HepG2 (cell line): Measurements from ENCODE around the gene PHC1. TPM values are rescaled to one million over a fixed set of nuclear protein-coding genes. Genes with fewer than 3 reads are reported as not detected.
A peak's percentile ranks its signal among the peaks of the same experiment; 100 is the strongest.

ENCODE experiments used
- ATAC-seq: fragments of 200-7000 bp; cut with Tn5 transposase; 3 replicates; pipeline ENCODE4 v1.9.1; 2020; ENCODE audit warnings: mild to moderate bottlenecking, moderate library complexity
- BruUV-seq: library from RNA; stranded (reverse); fragments of 400-500 nt; replicated peaks from 2 replicates; lab custom pipeline; 2021; lab: Mats Ljungman, UMichigan
- CTCF ChIA-PET: fragments of 300-600 bp; formaldehyde crosslinking; extraction: SDS; loops from one replicate; lab custom pipeline; 2021; ENCODE audit warnings: low total read pairs, inconsistent platforms, low intra/inter-chr PET ratio; lab: Yijun Ruan, JAX
- POLR2A ChIA-PET: fragments of 350-600 bp; sonication (Branson Sonifier 250); formaldehyde crosslinking; loops from one replicate; lab custom pipeline; 2020; ENCODE audit warnings: antibody characterized with exemption, inconsistent platforms; lab: Yijun Ruan, JAX
- DNase-seq: peaks from one replicate; pipeline ENCODE4 v3.0.0-alpha.2; 2015; ENCODE audit warnings: low spot score
- FAIRE-seq: peaks from 3 replicates; lab custom pipeline; 2011; peaks lifted over from hg19 to GRCh38; lab: Jason Lieb, UNC
- H2AFZ ChIP-seq: one replicate; pipeline ENCODE4 v1.6.1; 2011; ENCODE audit warnings: low read length, inconsistent platforms
- H3K27ac ChIP-seq: fragments of 300-600 bp; 3 replicates; pipeline ENCODE4 v1.8.0; 2011; ENCODE audit warnings: mixed run types, mild to moderate bottlenecking, mixed read lengths, low read length, inconsistent platforms; ENCODE audit not compliant: insufficient read depth; ENCODE audit errors: extremely low read length
- H3K27me3 ChIP-seq, 2 experiments: fragments of 200-600 bp in 1 of 2; 2 replicates in 1 of 2; 3 replicates in 1 of 2; pipeline versions ENCODE4 v1.6.0 to v1.8.0; 2011; ENCODE audit warnings: low read length in 2 of 2, mild to moderate bottlenecking in 2 of 2, moderate library complexity in 2 of 2, inconsistent platforms in 1 of 2; ENCODE audit not compliant: insufficient read depth in 2 of 2, control insufficient read depth in 1 of 2
- H3K36me3 ChIP-seq, 2 experiments: fragments of 200-600 bp in 1 of 2; replicated peaks in 1 of 2; 2 replicates in 1 of 2; 3 replicates in 1 of 2; pipeline versions ENCODE4 v1.5.1 to v1.8.0; 2011; ENCODE audit warnings: low read length in 2 of 2, inconsistent platforms in 1 of 2; ENCODE audit not compliant: insufficient read depth in 2 of 2, control insufficient read depth in 1 of 2
- H3K4me1 ChIP-seq: 2 replicates; pipeline ENCODE4 v1.5.1; 2012; ENCODE audit warnings: low read length, inconsistent platforms; ENCODE audit not compliant: insufficient read depth
- H3K4me2 ChIP-seq: 2 replicates; pipeline ENCODE4 v1.6.0; 2011; ENCODE audit warnings: low read depth, low read length, inconsistent platforms
- H3K4me3 ChIP-seq, 3 experiments: fragments of 200-600 bp in 1 of 3; sonication (generic), shearing (Covaris generic) in 1 of 3; replicated peaks in 1 of 3; 2 replicates each; pipeline ENCODE4 v1.5.1; 2011 to 2016; ENCODE audit warnings: low read length in 3 of 3, inconsistent platforms in 2 of 3, low read depth in 2 of 3, mild to moderate bottlenecking in 2 of 3, control low read depth in 1 of 3, mixed read lengths in 1 of 3; ENCODE audit not compliant: insufficient read depth in 1 of 3
- H3K79me2 ChIP-seq: one replicate; pipeline ENCODE4 v1.6.1; 2011; ENCODE audit warnings: low read length, inconsistent platforms; ENCODE audit not compliant: insufficient read depth
- H3K9ac ChIP-seq: 2 replicates; pipeline ENCODE4 v1.6.0; 2011; ENCODE audit warnings: mild to moderate bottlenecking, low read depth, low read length, inconsistent platforms; ENCODE audit not compliant: insufficient read depth
- H3K9me3 ChIP-seq: 2 replicates; pipeline ENCODE4 v1.5.1; 2012; ENCODE audit warnings: mild to moderate bottlenecking, low read length
- H4K20me1 ChIP-seq: 2 replicates; pipeline ENCODE4 v1.6.0; 2011; ENCODE audit warnings: inconsistent platforms, mild to moderate bottlenecking, low read length, moderate library complexity; ENCODE audit not compliant: insufficient read depth
- CBFB ChIP-seq: sonication (generic); formaldehyde crosslinking; IDR thresholded peaks from 2 replicates; pipeline ENCODE4 v1.4.0; 2020; ENCODE audit warnings: missing genetic modification reagents
- DR1 ChIP-seq: sonication (generic); formaldehyde crosslinking; IDR thresholded peaks from 2 replicates; pipeline ENCODE4 v1.8.0; 2021; ENCODE audit warnings: mild to moderate bottlenecking, missing genetic modification reagents, inconsistent platforms
- JUNB ChIP-seq: sonication (generic); formaldehyde crosslinking; IDR thresholded peaks from 2 replicates; pipeline ENCODE4 v1.8.0; 2022; ENCODE audit warnings: missing genetic modification reagents, mild to moderate bottlenecking, borderline replicate concordance
- MED13 ChIP-seq: sonication (generic); formaldehyde crosslinking; IDR thresholded peaks from 2 replicates; pipeline ENCODE4 v1.5.0; 2020; ENCODE audit warnings: missing genetic modification reagents
- RORA ChIP-seq: sonication (generic); formaldehyde crosslinking; IDR thresholded peaks from 2 replicates; pipeline ENCODE4 v1.5.0; 2020; ENCODE audit warnings: mild to moderate bottlenecking, missing genetic modification reagents, moderate library complexity
- ZNF138 ChIP-seq: sonication (generic); formaldehyde crosslinking; IDR thresholded peaks from 2 replicates; pipeline ENCODE4 v1.5.0; 2020; ENCODE audit warnings: mild to moderate bottlenecking, low read depth, missing genetic modification reagents
- ZNF282 ChIP-seq: fragments of 450-650 bp; IDR thresholded peaks from 2 replicates; pipeline ENCODE4 v1.6.1; 2018; ENCODE audit not compliant: partially characterized antibody
- ZNF788 ChIP-seq: sonication (generic); formaldehyde crosslinking; IDR thresholded peaks from 2 replicates; pipeline ENCODE4 v1.5.0; 2020; ENCODE audit warnings: mild to moderate bottlenecking, missing genetic modification reagents, borderline replicate concordance
- ZNF790 ChIP-seq: sonication (generic); formaldehyde crosslinking; IDR thresholded peaks from 2 replicates; pipeline ENCODE4 v1.8.0; 2022; ENCODE audit warnings: missing genetic modification reagents, mild to moderate bottlenecking, borderline replicate concordance
- WGBS: methylation state at CpG from one replicate; pipeline ENCODE4 v1.1.6; 2017; ENCODE audit warnings: low lambda C conversion rate; 5-methylcytosine and 5-hydroxymethylcytosine counted together
- in situ Hi-C: cut with HindIII; loops from 2 replicates; pipeline ENCODE4 v1.10.0; 2017; ENCODE audit warnings: low pct_unique_long_range_greater_than_20kb; ENCODE audit not compliant: extremely low pct_ligation_motif_present
- intact Hi-C: fragments of 100-400 bp; cut with micrococcal nuclease; formaldehyde crosslinking; loops from one replicate; pipeline ENCODE4 v1.10.0; 2022; ENCODE audit not compliant: unreplicated experiment
- polyA plus RNA-seq, 8 experiments: library from polyadenylated mRNA; depleted of rRNA in 3 of 8; stranded (reverse) in 7 of 8; unstranded in 1 of 8; fragments of >200 nt; fragmentation: Illumina TruSeq in 4 of 8; extraction: Trizol in 4 of 8; gene quantifications; 2 replicates each; pipeline versions ENCODE4 v1.2.1 to v1.2.3, GENCODE V29; 2011 to 2016; ENCODE audit warnings: low read depth in 4 of 8, missing spikeins in 1 of 8, mixed read lengths in 1 of 8; ENCODE audit not compliant: insufficient read depth in 1 of 8
- total RNA-seq, 5 experiments: library from RNA; depleted of rRNA; stranded (reverse); fragments of >200 nt; fragmentation: Illumina TruSeq; extraction: Trizol; gene quantifications; 2 replicates each; pipeline ENCODE4 v1.2.3, GENCODE V29; 2016; ENCODE audit warnings: low read depth in 1 of 5
- TF ChIP-seq, protein P1 (sequence below): sonication (generic); formaldehyde crosslinking; IDR thresholded peaks from 2 replicates; pipeline ENCODE4 v1.4.0; 2020; ENCODE audit warnings: mild to moderate bottlenecking, low read depth, missing genetic modification reagents
- TF ChIP-seq, protein P2 (sequence below), 2 experiments: fragments of 450-650 bp in 1 of 2; sonication (generic) in 1 of 2; formaldehyde crosslinking; IDR thresholded peaks; 2 replicates each; pipeline versions ENCODE4 v1.5.0 to v1.8.0; 2020 to 2022; ENCODE audit warnings: mild to moderate bottlenecking in 1 of 2, missing genetic modification reagents in 1 of 2
- TF ChIP-seq, protein P3 (sequence below): sonication (generic); formaldehyde crosslinking; IDR thresholded peaks from 2 replicates; pipeline ENCODE4 v1.5.1; 2020; ENCODE audit warnings: mild to moderate bottlenecking, missing genetic modification reagents, moderate library complexity

The PHC1 gene
- total and polyA plus RNA-seq, 2 of the 13 experiments (the other 11 are each of a cell fraction or from before 2014, with no cell fraction given) = 9.4 to 35.0 TPM

DNA sequence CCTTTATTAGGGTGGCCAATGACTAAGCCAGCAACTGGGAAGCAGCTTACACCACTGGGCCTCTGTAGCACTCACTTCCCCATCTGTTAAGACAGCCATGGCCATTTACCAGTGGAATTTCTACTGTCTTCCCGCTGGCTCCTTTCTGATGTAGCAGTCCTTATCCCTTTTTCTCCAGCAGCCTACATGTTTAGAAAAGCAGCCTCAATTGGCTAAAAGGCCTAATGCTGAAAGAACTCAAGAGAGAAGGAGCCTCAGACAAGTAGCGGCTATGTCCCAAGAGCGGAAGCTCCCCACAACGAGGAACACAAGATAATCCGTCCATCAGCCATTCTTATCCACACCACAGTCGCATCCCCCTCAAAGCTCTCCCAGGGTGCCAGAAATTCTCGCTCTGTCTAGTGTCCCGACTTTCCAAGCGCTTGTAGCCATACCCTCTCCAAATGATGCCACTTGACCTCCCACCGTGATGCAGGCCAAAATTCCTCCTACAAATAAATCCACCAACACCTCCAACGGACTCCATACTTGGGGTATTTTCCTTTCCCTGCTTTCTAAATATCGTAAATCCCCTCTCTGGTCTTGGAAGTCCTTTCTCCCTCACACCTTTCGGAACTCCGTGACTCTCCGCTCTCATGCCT is 34.5 kb downstream of the PHC1 start (continued):
- TF ChIP-seq ZNF138 = 0 out of 2 replicates have a peak, but pooled peaks have one; percentile 14
- TF ChIP-seq ZNF788 (CRISPR knock-in tag) = 0 out of 2 replicates have a peak, but pooled peaks have one; percentile 37
- no peak for TF ChIP-seq DR1 (CRISPR knock-in tag)
- 0 out of 2 replicates have a peak, but pooled peaks have one; percentile 34 for TF ChIP-seq JUNB (CRISPR knock-in tag)

DNA sequence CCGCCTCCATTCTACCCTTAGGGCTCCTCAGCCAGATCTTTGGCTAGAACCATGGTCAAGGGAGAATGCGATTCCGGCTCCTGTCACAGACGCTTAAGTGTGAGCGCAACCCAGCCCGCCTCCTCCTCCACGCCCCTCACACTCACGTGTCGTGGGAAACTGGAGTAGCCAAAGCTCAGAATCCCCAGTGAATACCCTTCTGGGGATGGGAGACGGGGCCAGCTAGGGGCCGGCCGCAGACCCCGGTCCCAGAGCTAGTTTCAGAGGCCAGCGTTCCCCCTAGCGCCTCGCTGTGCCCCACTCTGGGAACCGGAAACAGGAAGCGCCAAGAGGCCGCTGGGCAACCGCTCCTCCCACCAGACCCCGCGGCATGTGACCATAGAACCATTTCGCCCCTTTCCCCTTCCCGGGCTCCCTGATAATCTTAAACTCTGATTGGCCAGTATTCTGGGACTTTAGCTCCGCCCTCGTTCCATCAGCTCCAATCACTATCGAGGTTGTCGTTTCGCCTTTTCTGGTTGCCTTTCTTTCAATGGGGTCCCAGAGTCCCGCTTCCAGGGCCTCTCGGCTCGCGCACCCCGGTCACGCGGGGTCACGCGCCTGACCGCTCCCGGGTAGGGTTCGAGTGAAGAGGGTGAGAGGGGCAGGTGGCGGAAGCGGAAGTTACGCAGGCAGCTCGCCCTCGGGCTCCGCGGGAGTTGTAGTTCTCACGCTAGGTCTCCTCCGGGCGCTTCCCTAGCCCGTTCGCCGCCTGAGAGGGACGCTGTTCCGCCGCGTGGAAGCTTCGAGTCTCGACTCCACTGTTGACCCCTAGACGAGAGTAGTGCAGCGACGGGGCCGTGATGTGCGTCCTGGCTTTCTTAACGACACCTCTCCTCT is 35.3 kb downstream of the PHC1 start, which contains the start of gene M6PR:
Gene M6PR, minus strand, starts transcription at position 304 of the 879 bp plus-strand sequence. CDS start 3,241 bp downstream, outside the sequence.
- Histone ChIP-seq H3K79me2 (peaks cover 37% of the 10 kb centered on the region), H3K4me3 (peak within 1 kb of the TSS; percentile 81 to 89 (median 86)), H3K36me3 (peaks cover 2 to 16% of the 10 kb centered on the region in 2 experiments; a peak in 4 of 5 replicates), H2AFZ (peak within 1 kb of the TSS; percentile 100), H3K27me3 (no peaks in the 10 kb centered on the region; a peak in 1 of 5 replicates), H3K4me2 (peak within 1 kb of the TSS; percentile 90), H3K9ac (peak within 1 kb of the TSS; percentile 90), H4K20me1 (no peaks in the 10 kb centered on the region), H3K27ac (peak within 1 kb of the TSS; percentile 93), H3K9me3 (no peaks in the 10 kb centered on the region; the same call in 1 of the 2 replicates), H3K4me1 (peaks cover 30% of the 10 kb centered on the region)
- in situ Hi-C loops (loop anchor here (25.0 kb wide), 1 partner anchor 88 kb away; no protein-coding TSS in a partner anchor), intact Hi-C loops (loop anchor here (1.0 to 5.0 kb wide), 2 partner anchors 37 to 90 kb away; partner anchors contain the start of gene PHC1)
- no TSS peak for BruUV-seq
- POLR2A ChIA-PET = interaction anchor here (1.1 to 2.4 kb wide), 9 partner anchors 9 to 166 kb away, joined by 3 to 27 read pairs (median 6); partner anchors contain the start of genes A2M and PHC1
- ATAC-seq (peak; percentile 95), FAIRE-seq (peak; percentile 91), DNase-seq (peak; percentile 97)
- CTCF ChIA-PET = interaction anchor here (1.6 kb wide), 1 partner anchor 90 kb away, joined by 5 read pairs; no protein-coding TSS in a partner anchor
- WGBS = 1% methylated on average over 36 of the region's 66 CpGs
- TF ChIP-seq CBFB (CRISPR knock-in tag) = 0 out of 2 replicates have a peak, but pooled peaks have one; percentile 25
- TF ChIP-seq MED13 = peak; percentile 83
- no peak for TF ChIP-seq ZNF282
- TF ChIP-seq, protein P1, sequence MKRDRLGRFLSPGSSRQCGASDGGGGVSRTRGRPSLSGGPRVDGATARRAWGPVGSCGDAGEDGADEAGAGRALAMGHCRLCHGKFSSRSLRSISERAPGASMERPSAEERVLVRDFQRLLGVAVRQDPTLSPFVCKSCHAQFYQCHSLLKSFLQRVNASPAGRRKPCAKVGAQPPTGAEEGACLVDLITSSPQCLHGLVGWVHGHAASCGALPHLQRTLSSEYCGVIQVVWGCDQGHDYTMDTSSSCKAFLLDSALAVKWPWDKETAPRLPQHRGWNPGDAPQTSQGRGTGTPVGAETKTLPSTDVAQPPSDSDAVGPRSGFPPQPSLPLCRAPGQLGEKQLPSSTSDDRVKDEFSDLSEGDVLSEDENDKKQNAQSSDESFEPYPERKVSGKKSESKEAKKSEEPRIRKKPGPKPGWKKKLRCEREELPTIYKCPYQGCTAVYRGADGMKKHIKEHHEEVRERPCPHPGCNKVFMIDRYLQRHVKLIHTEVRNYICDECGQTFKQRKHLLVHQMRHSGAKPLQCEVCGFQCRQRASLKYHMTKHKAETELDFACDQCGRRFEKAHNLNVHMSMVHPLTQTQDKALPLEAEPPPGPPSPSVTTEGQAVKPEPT (CRISPR knock-in tag) = no peak
- TF ChIP-seq, protein P2, sequence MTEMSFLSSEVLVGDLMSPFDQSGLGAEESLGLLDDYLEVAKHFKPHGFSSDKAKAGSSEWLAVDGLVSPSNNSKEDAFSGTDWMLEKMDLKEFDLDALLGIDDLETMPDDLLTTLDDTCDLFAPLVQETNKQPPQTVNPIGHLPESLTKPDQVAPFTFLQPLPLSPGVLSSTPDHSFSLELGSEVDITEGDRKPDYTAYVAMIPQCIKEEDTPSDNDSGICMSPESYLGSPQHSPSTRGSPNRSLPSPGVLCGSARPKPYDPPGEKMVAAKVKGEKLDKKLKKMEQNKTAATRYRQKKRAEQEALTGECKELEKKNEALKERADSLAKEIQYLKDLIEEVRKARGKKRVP (CRISPR knock-in tag; IDR thresholded peaks at IDR 0.05) = 0 out of 4 replicates have a peak, but pooled peaks of 1 of the 2 experiments have one; percentile 40
- no peak for TF ChIP-seq RORA
- TF ChIP-seq, protein P3, sequence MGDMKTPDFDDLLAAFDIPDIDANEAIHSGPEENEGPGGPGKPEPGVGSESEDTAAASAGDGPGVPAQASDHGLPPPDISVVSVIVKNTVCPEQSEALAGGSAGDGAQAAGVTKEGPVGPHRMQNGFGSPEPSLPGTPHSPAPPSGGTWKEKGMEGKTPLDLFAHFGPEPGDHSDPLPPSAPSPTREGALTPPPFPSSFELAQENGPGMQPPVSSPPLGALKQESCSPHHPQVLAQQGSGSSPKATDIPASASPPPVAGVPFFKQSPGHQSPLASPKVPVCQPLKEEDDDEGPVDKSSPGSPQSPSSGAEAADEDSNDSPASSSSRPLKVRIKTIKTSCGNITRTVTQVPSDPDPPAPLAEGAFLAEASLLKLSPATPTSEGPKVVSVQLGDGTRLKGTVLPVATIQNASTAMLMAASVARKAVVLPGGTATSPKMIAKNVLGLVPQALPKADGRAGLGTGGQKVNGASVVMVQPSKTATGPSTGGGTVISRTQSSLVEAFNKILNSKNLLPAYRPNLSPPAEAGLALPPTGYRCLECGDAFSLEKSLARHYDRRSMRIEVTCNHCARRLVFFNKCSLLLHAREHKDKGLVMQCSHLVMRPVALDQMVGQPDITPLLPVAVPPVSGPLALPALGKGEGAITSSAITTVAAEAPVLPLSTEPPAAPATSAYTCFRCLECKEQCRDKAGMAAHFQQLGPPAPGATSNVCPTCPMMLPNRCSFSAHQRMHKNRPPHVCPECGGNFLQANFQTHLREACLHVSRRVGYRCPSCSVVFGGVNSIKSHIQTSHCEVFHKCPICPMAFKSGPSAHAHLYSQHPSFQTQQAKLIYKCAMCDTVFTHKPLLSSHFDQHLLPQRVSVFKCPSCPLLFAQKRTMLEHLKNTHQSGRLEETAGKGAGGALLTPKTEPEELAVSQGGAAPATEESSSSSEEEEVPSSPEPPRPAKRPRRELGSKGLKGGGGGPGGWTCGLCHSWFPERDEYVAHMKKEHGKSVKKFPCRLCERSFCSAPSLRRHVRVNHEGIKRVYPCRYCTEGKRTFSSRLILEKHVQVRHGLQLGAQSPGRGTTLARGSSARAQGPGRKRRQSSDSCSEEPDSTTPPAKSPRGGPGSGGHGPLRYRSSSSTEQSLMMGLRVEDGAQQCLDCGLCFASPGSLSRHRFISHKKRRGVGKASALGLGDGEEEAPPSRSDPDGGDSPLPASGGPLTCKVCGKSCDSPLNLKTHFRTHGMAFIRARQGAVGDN (CRISPR knock-in tag) = peak; percentile 98
- no peak; the same call in 1 of the 2 replicates for TF ChIP-seq ZNF790 (CRISPR knock-in tag)
